NCI-H526 (cell line): Measurements from ENCODE around the gene MYO16.

ENCODE experiments used
- DNase-seq, 2 experiments: peaks; one replicate each; lab custom pipeline; 2025; lab: John Stamatoyannopoulos, UW

MYO16 gene

DNA sequence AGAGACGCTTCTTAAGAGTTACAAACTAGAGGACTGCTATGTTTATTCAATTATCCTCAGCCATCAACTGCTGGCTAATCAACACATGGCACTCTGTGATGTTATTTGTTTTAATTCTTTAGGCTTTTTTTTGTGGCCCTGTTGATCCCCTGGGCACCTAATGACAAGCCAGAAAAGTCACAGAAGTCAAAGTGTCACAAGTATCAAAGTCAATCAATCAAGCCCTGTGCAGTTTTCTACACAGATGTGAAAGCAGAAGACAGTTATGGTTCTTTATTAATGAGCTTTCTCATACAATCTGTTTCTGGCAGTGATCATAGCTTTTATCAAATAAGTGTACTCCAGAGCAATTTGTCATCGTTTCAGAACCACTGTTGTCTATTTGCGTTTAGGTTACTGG is 34.3 kb downstream of the MYO16 start:
- no peak for DNase-seq

DNA sequence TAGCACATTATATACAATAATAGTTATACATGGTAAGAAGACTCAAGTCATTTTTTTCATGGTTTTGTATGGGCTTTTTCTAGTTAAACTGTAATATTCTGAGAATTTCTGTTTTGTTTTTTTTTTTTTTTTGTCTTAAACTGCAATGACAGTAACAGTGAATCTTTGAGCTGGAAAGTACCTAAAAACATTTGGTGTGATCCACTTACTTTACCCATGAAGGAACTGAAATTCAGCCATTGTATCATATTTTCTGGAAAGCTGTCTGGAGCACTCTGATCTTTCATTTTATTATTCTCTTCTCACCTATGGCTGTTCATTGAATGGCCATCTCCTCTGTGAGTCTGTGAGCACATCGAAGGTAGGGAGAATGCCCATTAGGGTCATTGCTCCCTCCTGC is 37.8 kb downstream of the MYO16 start:
- no peak for DNase-seq

DNA sequence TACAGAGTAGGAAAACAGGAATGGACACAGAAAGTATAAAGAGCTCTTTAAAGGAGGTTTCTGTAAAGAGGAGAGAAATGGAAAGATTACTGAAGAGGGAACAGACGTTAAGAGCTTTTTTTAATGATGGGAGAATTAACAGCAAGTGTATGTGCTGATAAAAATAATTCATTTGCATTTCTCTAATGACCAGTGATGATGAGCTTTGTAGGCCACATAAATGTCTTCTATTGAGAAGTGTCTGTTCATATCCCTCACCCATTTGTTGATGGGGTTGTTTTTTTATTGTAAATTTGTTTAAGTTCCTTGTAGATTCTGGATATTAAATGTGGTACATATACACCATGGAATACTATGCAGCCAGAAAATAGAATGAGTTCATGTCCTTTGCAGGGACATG is 40.0 kb downstream of the MYO16 start:
- peak in 1 of 2 experiments; percentile 9 for DNase-seq

DNA sequence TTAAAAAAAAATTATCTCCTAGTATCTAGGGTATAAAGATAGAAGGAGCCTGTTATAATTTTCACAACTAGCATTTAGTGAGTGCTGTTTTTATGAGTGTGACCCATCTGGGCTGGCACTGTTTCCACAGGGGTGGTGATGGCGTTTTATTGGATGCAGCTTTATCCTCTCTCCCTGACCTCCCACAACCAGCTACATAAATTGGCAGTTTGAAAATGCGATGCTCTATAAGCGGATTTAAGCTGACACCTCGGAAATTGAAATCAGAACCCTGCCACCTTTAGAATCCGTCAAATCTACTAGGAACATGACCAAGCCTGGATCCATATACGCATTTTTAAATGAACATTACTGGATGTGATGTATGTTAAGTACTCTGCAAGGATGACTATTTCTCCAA is 44.9 kb downstream of the MYO16 start:
- DNase-seq: no peak

DNA sequence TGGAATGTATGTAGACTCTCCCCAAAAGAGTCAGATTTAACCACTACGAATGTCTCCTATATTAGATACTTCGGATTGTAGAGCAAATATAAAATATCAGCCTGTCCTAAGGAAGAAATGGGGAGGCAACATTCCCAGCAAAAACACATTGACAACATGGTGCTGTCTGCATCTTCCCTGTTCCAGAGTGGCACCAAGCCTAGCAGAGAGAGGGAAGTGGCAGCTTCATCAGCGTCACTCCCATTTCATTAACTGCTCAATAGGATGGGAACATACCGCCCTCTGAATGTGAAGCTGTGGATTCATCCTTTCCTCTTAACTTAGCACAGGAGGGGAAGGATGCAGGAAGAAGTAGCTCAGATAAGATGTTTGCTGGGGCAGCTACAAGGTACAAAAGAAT is 45.4 kb downstream of the MYO16 start:
- no peak for DNase-seq

DNA sequence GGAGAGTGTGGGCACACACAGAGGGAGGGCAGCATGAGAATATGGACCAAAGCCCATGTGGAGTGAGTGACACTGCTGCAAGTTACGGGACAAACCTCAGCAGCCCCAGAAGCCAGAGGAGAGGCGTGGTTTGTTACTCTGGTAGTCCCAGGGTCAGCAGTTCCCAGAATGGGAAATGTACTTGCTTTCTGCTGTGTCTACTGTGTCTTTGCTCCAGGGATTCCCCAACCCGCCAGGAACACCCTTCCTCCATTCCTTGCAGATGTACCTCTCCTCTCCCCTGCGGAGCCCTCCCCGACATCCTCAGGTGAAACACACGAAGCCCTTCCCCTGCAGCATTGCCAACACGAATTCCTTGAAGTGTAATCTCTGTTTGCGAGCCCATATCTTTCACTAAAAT is 47.2 kb downstream of the MYO16 start:
- no peak for DNase-seq

DNA sequence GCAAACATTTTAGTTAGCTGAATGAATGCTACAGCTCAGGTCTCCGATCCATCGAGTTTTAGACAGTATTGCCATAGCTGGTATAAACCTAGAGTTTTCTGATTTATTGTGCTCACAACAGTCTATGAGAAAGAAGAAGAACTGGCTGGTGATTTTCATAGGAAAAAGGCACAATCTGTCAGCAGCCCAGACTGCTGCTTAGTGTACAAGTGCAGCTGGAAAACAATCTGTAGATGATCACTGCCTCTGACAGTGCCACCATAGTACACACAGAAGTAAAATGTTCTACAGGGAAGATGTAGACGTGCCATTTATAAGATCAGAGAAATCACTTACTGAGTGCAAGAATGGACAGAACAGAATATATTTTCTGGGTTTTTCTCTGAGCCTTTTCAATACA is 48.4 kb downstream of the MYO16 start:
- DNase-seq: no peak

DNA sequence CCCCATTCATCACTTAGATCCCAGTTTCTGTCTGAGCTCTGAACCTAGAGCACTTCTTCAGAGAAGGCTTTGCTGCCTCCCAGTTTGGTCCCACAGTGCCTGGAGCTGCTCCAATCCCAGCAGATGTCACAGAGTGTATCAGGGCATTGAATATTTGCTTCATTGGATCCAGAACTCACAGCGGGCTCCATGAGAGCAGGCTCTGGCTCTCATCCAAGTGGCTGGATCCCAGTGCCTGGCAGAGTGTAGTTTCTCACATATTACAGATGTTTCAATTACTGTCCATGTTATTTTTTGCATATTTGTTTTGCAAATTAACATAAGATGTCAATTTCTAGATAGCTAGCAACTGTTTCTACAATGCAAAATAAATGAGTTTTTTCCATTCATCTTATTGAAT is 50.6 kb downstream of the MYO16 start:
- DNase-seq: no peak

DNA sequence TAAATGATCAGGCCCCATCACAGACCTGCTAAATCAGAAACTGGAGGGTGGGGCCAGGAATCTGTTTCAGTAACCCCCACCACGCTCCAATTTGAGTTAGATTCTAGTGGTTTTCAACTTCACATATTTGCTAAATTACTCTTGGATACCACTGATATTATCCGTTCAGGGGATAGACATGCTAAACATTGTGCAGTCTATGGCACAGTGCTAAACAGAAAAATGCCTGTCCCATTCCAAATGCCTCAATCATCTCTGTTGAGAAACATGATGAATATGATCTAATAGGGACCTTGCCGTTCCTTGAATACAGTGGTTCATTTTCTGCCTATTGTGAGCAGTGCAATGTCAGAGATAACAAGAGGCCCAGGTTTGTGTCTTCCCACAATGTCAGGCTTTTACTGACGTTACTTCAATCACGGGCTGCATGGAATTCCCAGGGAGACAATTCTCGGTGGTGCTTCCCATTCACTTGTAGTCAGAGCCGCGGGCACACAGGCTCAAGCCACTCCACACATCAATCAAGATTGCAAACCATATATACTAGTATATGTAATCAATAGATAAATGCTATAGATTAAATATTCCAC is 52.7 kb downstream of the MYO16 start:
- DNase-seq: no peak

DNA sequence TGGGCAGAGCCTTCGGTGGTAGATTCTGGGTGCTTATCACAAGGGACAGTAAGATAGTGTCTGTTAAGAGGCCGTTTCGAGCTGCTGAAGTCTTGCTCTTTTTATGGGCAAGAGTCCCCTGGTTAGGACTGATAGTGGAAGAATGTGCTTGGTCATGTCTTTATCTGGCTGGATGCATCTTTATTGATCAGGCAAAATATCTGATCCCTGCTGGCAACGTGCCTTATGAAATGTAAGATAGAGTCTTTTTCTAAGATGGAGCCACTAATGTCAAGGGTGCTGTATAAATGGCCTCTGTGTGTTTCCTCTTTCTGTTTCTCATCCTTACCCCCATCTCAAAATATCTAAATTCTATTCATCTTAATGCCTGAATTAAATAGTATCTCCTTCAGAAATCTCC is 53.3 kb downstream of the MYO16 start:
- DNase-seq: no peak

DNA sequence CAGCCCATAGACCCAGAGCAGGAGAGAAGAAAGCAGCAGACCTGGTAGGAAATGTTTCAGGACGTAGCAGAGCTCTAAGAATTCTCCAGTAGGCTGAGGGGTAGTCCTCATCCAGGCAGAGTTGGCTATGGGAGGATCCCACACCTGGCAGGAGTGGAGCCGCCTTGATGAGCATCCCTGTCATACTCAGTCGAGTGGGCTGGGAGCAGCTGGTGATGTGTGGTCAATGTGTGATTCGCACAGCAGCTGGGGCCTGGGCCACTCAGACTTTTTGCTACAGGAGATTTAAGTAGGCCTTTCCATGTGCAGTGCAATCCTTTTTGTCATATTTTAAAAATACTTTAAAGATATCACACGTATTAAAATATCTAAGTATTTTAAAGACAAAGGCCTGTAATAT is 56.6 kb downstream of the MYO16 start:
- no peak for DNase-seq

DNA sequence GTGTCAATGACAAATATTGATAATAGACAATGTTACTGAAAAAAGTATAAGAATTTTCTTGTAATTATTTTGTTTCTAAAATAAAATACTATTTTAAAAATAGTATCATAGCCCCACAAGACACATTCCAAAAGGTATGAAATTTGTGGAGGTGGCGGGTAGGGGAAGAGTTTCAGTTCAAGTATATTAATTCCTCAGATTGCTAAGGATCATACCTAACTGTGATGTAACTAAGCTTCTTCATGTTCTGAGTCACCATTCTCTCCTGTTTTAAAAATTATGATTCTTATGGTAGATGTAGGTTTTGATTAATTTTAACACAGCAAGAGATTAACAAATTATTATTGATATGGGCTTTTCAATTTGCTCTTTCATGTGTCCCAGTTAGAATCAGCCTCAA is 61.3 kb downstream of the MYO16 start:
- no peak for DNase-seq

DNA sequence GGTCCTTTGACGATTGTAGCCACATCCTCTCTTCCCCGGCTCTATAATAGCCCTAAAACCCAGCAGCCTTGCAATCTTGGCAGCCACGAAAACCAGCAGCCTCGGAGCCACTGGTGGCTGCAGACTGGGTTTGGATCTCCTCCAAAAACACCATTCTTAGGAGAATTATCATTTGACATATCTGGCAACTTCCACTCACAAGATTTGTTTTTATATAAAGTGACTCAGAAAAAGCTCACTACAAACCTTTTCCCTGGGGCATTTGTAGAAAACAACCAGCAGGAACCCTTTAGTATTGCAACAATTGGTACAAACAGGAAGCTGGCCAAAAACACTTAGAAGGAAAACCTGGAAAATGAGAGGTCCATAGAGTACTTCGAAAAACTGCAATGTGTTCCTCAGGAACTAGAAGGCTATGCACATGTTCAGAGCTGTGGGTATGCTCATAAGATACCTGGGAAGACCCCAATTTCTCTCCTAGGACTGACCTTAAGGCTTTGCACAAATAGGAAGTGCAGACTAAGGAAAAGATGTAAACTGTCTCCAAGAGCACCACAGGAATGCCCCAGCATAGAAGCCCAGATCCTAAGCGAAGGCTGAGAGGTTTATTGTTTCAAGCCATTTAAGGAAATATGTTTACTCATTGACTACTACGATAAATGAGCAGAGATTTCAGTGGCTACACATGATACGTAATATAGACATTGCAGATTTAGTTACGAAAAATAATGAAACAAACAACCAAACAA is 71.2 kb downstream of the MYO16 start:
- DNase-seq: no peak

DNA sequence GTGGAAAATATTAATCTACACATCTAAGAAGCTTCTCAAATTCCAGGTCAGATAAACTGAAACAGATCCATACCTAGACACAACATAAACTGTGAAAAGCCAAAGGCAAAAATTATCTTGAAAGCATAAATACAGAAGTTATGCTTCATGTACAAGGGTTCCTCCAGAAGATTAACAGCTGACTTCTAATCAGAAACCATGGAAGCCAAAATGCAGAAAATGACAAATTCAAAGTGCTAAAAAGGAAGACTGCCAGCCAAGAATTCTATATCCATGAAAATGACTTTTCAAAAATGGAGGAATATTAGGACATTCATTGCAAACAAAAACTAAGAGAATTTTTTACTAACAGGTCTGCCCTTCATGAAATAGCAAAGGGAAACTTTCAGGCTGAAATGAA is 72.8 kb downstream of the MYO16 start:
- DNase-seq: no peak

DNA sequence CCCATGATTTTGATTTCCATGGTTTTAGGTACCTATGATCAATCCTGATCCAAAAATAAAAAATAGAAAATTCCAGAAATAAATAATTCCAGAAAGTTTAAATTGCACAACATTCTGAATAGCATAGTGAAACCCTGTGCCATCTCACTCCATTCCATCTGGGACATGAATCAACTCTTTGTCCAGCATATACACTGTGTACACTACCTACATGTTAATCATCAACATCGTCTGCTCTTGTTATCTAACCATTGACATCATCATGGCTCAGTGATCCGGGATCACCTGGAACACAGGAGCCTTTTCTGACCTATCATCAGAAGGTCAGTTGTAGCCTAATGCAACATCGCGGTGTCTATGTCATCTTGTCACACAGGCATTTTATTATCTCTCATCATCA is 75.6 kb downstream of the MYO16 start:
- DNase-seq: no peak

DNA sequence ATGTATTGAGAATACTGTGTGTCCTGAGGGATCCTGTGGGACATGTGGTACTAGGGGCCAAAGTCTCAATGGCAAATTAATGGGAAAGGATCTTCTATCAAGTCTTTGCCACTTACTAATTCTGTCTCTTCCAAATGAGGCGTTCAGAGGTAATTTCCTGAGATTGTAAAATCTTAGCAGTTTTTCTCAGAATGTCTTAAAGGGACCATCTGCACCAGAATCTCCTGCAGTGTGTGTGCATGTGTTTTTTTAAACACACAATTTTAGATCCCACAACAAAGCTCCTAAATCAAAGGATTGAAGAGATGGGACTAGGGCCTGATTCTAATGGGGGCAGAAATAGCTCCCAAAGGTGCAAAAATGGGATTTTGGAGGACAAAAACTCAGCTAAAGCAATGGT is 78.2 kb downstream of the MYO16 start:
- DNase-seq: no peak

DNA sequence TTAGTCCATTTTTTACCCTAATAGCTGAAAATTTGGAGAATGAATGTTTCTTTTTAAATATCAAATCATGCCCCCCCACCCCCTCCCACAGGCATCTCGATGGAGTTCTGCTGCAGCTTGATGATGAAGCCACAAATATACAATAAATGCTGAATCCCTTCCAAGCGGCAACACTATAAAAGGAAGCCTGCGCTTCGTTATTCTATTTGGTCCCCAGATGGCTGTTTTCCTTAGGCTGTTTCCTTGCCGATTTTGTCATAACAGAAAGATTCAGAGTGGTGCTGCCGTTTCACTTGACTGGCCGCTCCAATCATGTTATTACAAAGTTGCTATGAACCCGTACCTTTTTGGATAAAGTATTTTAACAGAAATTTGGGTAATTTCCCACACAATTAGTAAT is 79.5 kb downstream of the MYO16 start:
- no peak for DNase-seq

DNA sequence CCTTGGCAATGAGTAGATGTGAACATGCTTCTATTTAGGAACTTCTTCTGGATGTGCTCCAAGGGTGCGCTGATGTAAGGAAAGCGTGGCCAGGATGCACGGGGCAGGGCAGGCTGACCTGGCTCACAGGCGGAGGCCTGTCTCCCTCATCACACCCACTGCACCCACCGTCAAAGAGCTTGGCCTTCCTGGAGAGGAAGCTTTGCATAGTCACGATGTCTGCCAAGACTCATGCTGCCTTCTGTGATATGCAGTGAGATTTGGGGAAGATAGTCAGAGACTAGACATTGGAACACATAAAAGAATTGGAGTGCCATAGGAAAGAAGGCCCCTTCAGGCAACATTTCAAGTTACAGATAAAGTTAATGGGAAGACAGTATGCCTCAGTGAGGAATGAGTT is 82.0 kb downstream of the MYO16 start:
- DNase-seq: no peak

DNA sequence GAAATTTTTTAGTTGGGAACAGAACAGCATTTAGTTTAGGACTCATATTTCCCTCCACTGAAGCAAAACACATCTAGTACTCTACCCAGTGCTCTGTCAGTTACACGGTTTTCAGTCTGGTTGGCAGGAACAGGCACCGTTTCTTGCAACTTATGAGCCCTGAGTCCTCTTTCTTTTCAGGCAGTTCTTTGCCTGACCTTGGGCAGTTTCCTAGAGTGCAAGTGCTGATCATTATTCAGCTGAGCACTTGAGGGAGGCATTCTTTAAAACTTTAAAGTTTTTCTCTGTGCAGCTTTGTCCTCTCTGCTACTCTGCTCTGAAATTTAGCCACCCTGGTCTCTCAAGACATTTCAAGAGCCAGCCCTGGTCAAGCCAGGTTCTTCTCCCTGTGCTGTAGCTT is 96.1 kb downstream of the MYO16 start:
- no peak for DNase-seq

DNA sequence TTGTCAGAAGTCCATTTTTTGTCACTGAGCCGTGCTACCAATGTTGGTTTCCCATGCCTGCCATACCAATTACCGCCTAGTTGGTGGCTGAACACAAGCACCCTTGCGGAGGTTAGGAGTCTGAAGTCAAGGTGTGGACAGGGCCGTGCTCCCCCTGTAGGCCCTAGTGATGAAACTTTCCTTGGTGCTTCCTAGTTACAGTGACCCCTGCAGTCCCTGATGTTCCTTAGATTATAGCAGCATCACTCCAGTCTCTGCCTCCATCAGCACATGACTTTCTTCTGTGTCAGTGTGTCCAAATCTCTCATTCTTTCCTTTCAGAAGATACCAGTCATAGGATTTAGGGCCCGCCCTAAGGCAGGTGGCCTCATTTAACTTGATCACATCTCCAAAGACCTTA is 99.0 kb downstream of the MYO16 start:
- DNase-seq: peak; percentile 21 to 53

DNA sequence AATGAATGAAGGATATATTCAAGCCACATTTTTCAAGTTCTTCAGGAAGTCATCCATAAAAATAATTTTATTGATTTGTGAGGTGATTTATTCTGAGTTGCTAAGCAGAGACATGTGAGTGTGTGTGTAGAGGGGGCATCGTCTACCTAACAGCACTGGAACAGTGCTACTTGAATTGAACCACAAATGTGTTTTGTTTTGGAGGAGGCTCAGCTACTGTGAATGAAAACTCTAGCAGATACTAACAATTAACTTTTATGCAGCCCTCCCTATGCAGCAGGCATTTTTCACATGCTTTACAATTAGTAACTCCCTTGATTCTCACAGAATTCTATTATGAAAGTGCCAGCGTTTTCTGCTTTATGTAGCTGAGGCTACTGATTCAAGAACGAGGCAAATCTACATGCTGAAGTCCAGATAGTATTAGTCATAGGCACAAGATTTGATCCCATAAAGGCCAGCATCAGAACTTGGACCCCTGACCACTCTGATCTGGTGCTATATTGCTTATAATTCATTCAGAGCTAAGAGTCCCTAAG is 103.7 kb downstream of the MYO16 start:
- DNase-seq: no peak

DNA sequence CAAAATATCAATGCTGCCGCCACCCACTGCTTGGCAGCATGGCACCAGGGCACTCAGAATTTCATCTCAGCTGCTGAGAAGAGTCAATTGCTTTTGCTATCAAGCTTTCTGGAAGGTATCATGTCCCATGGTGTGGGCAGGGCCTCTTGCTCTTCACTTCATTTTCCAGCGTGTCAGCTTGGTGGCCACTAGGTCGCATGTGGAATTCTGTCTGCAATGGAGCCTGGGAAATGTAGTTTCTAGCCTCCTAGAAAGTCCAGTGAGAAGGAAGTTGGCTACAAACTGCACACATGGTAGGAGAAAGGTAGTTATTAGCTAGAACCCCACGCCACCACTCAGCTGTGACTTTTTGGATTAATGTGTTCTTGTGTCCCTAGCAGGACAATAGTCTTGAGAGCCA is 105.3 kb downstream of the MYO16 start:
- DNase-seq: peak in 1 of 2 experiments; percentile 6

DNA sequence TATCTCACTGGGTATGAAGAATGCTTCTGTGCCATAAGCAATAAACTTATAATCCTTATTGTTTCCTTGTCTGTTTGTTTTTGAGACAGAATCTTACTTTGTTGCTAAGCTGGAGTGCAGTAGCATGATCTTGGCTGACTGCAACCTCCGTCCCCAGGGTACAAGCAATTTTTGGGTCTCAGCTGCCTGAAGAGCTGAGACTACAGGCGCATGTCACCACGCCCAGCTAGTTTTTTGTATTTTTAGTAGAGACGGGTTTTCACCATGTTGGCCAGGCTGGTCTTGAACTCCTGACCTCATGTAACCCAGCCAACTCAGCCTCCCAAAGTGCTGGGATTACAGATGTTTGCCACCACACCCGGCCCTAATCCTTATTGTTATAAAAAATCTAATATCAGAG is 112.5 kb downstream of the MYO16 start:
- DNase-seq: no peak
